ENCODE data around the gene SYCP2L. TPM values are rescaled to one million over a fixed set of nuclear protein-coding genes. Genes with fewer than 3 reads are reported as not detected.
A peak's percentile ranks its signal among the peaks of the same experiment; 100 is the strongest.
"Not testable (repeated sequence)": the region's sequence is repeated elsewhere in the genome, so short reads cannot be mapped to it uniquely, and the experiment has no call there.

SYCP2L gene
- total and polyA plus RNA-seq, 3 donors from 2014 or later = 5.4 to 8.7 (median 6.9) TPM

DNA sequence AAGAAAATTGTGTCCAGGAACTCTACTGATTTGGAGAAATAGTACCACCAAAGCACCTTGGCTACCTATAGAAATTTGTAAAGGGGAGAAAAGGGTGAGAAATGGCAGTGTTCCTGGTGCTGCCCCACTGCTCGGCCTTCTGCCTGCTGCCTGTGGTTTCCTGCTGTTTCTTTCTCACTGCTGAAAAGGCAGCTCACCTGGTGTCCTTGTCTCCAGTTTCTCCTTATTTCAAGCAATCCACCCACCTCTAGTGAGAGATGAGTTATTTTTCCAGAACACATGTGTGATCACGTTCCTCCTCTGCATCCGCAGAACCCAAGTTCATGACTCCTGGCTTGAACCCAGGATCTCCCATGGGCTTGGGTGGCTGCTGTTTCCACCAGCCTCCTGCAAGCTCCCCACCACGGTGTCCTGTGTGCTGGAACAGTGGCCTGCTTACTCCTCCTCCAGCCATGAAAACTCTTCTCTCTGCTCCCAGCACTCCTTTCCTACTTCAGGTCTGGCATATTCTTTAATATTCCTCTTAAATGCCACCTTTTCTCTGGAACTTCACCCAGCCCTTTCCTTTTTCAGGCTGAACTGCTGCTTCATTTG, 108.4 kb downstream of the SYCP2L start:
- Histone ChIP-seq H3K4me3 (no peak overlapping the region), H3K27ac (no peak overlapping the region), H3K36me3 (ENCODE audit: low read depth, missing control alignments) (no peaks in the 10 kb centered on the region), H3K4me1 (no peaks in the 10 kb centered on the region), H3K27me3 (no peaks in the 10 kb centered on the region), H3K9me3 (no peaks in the 10 kb centered on the region)
- intact Hi-C loops (cut with DNase I; ENCODE audit: low total_unique reads) = no loop called here
- TF ChIP-seq, protein P1, sequence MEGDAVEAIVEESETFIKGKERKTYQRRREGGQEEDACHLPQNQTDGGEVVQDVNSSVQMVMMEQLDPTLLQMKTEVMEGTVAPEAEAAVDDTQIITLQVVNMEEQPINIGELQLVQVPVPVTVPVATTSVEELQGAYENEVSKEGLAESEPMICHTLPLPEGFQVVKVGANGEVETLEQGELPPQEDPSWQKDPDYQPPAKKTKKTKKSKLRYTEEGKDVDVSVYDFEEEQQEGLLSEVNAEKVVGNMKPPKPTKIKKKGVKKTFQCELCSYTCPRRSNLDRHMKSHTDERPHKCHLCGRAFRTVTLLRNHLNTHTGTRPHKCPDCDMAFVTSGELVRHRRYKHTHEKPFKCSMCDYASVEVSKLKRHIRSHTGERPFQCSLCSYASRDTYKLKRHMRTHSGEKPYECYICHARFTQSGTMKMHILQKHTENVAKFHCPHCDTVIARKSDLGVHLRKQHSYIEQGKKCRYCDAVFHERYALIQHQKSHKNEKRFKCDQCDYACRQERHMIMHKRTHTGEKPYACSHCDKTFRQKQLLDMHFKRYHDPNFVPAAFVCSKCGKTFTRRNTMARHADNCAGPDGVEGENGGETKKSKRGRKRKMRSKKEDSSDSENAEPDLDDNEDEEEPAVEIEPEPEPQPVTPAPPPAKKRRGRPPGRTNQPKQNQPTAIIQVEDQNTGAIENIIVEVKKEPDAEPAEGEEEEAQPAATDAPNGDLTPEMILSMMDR (IDR thresholded peaks at IDR 0.05) = no peak
- no peak for TF ChIP-seq POLR2A (IDR thresholded peaks at IDR 0.05)
- WGBS, 2 donors = 66 to 71% methylated on average over 4 of the region's 4 CpGs
- DNase-seq = peak; percentile 38

DNA sequence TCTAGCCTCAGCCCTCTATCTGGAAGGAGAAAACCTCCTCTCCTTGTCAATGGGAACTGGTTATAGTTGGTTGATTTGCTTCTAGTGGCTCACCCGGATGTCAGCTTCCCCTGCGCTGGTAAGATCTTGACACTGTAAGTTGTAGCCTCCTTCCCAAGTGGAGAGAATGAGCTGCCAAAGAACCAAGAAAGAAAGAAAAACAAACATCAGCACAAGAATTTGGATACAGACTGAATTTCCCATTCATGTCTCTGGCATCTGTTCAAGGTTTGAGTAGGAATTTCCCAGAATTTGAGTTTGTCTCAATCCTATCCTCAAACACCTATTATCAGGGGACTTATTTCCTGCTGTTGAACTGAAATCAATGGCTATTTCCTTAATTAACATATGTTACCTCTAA, 113.1 kb downstream of the SYCP2L start:
- H3K4me3 ChIP-seq = no peak overlapping the region
- no peaks in the 10 kb centered on the region for H3K4me1 ChIP-seq
- H3K27ac ChIP-seq = no peak overlapping the region
- H3K9me3 ChIP-seq = no peaks in the 10 kb centered on the region
- intact Hi-C loops (cut with DNase I; ENCODE audit: low total_unique reads) = no loop called here
- no peak for DNase-seq
- WGBS, 2 donors = 24 to 32% methylated on average over 2 of the region's 2 CpGs
- no peaks in the 10 kb centered on the region for H3K36me3 ChIP-seq (ENCODE audit: low read depth, missing control alignments)
- no peak for TF ChIP-seq POLR2A (IDR thresholded peaks at IDR 0.05)
- TF ChIP-seq, protein P1 (IDR thresholded peaks at IDR 0.05) = no peak
- no peaks in the 10 kb centered on the region for H3K27me3 ChIP-seq

DNA sequence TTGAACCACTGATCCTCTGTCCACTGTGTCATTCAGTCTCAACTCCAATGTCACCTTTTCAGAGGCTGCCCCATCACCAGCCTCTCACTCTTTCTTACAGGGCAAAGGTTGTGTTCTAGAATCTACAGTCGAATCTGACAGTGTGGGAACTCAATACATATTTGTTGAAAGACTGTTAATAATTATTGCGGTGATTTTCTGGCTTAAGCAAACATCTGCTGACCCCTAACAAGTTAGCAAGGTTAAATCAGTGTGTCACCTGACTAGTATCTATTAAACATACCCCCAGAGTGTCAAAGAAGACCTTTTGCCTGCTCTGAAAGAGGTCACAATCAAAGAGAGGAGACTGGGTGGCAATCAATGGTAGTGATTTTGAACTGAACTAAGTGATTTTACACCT, 115.3 kb downstream of the SYCP2L start:
- Histone ChIP-seq H3K27me3 (no peaks in the 10 kb centered on the region), H3K27ac (no peak overlapping the region), H3K4me1 (no peaks in the 10 kb centered on the region), H3K4me3 (no peak overlapping the region), H3K36me3 (ENCODE audit: low read depth, missing control alignments) (no peaks in the 10 kb centered on the region), H3K9me3 (no peaks in the 10 kb centered on the region)
- WGBS, 2 donors = 66 to 94% methylated on average over 2 of the region's 2 CpGs
- DNase-seq = no peak
- no peak for TF ChIP-seq POLR2A (IDR thresholded peaks at IDR 0.05)
- TF ChIP-seq, protein P1 (IDR thresholded peaks at IDR 0.05) = no peak
- intact Hi-C loops (cut with DNase I; ENCODE audit: low total_unique reads) = no loop called here

DNA sequence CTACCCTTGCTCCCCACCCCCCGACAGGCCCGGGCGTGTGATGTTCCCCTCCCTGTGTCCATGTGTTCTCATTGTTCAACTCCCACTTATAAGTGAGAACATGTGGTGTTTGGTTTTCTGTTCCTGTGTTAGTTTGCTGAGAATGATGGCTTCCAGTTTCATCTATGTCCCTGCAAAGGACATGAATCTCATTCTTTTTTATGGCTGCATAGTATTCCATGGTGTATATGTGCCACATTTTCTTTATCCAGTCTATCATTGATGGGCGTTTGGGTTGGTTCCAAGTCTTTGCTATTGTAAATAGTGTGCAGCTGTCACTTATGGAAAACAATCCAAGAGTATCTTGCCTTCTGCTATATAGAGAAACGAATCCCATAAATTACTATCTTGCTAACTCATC, 116.4 kb downstream of the SYCP2L start:
- 87 to 91% methylated on average over 5 of the region's 5 CpGs for WGBS, 2 donors
- H3K4me3 ChIP-seq; H3K4me1 ChIP-seq; H3K27ac ChIP-seq; H3K27me3 ChIP-seq; H3K36me3 ChIP-seq (ENCODE audit: low read depth, missing control alignments); intact Hi-C loops (cut with DNase I; ENCODE audit: low total_unique reads); H3K9me3 ChIP-seq; DNase-seq: not testable (repeated sequence)

DNA sequence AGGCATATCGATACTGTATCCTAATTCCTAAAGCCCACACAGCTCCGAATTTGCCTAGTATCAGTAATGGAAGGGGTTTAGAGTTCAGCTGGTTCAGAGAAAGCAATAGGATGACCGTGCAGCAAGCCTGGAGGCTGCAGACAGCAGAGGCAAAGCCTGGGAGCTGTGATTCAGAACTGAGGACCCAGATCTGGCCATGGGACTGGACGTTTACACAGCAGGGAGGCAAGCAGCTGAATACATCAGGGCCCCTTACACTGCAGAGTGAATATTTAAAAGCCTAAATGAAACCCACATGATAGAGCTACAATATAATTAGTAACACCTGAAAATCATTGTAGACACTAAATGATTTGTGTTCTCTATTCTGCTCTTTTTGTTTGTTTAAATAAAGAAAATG, 119.2 kb downstream of the SYCP2L start:
- Histone ChIP-seq H3K36me3 (ENCODE audit: low read depth, missing control alignments) (no peaks in the 10 kb centered on the region), H3K27ac (no peak overlapping the region), H3K9me3 (no peaks in the 10 kb centered on the region), H3K4me3 (no peak overlapping the region), H3K4me1 (no peaks in the 10 kb centered on the region), H3K27me3 (no peaks in the 10 kb centered on the region)
- intact Hi-C loops (cut with DNase I; ENCODE audit: low total_unique reads) = no loop called here
- DNase-seq = no peak
- TF ChIP-seq POLR2A (IDR thresholded peaks at IDR 0.05) = no peak
- TF ChIP-seq, protein P1 (IDR thresholded peaks at IDR 0.05) = no peak
- WGBS, 2 donors = 68 to 69% methylated on average over 4 of the region's 4 CpGs

All from testis (tissue), 3 donors.